ENCODE results near the gene GARIN6. TPM values are rescaled to one million over a fixed set of nuclear protein-coding genes. Genes with fewer than 3 reads are reported as not detected.

GARIN6 gene
- not detected in 2 replicates for total RNA-seq (2013; cell fraction: nucleolus; rRNA removed)
- total RNA-seq (2014; rRNA removed) (not detected in 2 replicates), total RNA-seq (2014; rRNA removed; fragmentation: Illumina TruSeq; extraction: Trizol) (not detected in 2 replicates), total RNA-seq (2021) (not detected in 2 replicates), polyA plus RNA-seq (2011; rRNA removed) (not detected in 2 replicates), polyA plus RNA-seq (2014; fragmentation: Illumina TruSeq; extraction: Trizol) (not detected in 2 replicates), polyA plus RNA-seq (2014; fragmentation: Nextera tagmentation; extraction: Ambion mirVana) (not detected), polyA plus RNA-seq (2014; rRNA removed) (not detected in 2 replicates), polyA plus RNA-seq (2016; fragmentation: Nextera tagmentation; extraction: Ambion mirVana) (not detected), polyA minus RNA-seq (2011; rRNA and poly(A)+ RNA removed) (not detected in 2 replicates), Bru-seq, nascent RNA (not detected), BruChase-seq, experiment 1, labeled RNA remaining after a 6-hour chase (not detected), BruChase-seq, experiment 2, labeled RNA remaining after a 2-hour chase (not detected)
- polyA plus RNA-seq (2011; ENCODE audit: low read depth) = not detected
- not detected in 2 replicates for polyA plus RNA-seq (2011; cell fraction: cytosol; rRNA removed)
- not detected in 2 replicates for polyA plus RNA-seq (2011; cell fraction: nucleus; rRNA removed)
- not detected in 2 replicates for polyA plus RNA-seq (2012)
- not detected in 2 replicates for polyA minus RNA-seq (2011; cell fraction: cytosol; rRNA and poly(A)+ RNA removed)
- not detected in 2 replicates for polyA minus RNA-seq (2011; cell fraction: nucleus; rRNA and poly(A)+ RNA removed)
- long read RNA-seq, experiment 1 = 0 reads
- long read RNA-seq, experiment 2 = 0 reads

GRCh38 chr12:99647453-99647852 is at the start of gene GARIN6:
TSS of gene GARIN6 (plus strand) at chr12:99647753. CDS start at chr12:99648175, 422 bp downstream.
- ChIA-PET SMC1A (ENCODE audit: uncharacterized antibody, unreplicated experiment) (no interaction called here), CTCF (interaction anchor here (0.7 to 2.0 kb wide), 2 partner anchors 12 to 211 kb away, joined by 3 to 5 read pairs; no protein-coding TSS in a partner anchor), POLR2A (no interaction called here), RAD21 (ENCODE audit: unreplicated experiment) (no interaction called here)
- H3K4me3 ChIP-seq = no peak within 1 kb of the TSS
- no peaks in the 10 kb centered on the region for H3K9me3 ChIP-seq (replicated peaks; ENCODE audit: control insufficient read depth, insufficient read depth, low read length)
- intact Hi-C loops (cut with micrococcal nuclease; ENCODE audit: unreplicated experiment) = no loop called here
- WGBS (ENCODE audit: insufficient coverage, insufficient replicate concordance, low lambda C conversion rate, missing lambda C conversion rate) = 8% methylated on average over 4 of the region's 4 CpGs
- no peaks in the 10 kb centered on the region for H3K4me1 ChIP-seq (ENCODE audit: control insufficient read depth, insufficient read depth, low read length)
- no peak within 1 kb of the TSS for H3K27ac ChIP-seq (ENCODE audit: control insufficient read depth, insufficient read depth)
- no peak for FAIRE-seq
- ATAC-seq = no peak
- no peaks in the 10 kb centered on the region for H4K20me1 ChIP-seq (ENCODE audit: control insufficient read depth, insufficient read depth)
- no peaks in the 10 kb centered on the region for H3K36me3 ChIP-seq (ENCODE audit: control insufficient read depth in 2 of 2, insufficient read depth in 2 of 2, low read length in 1 of 2)
- no TSS peak for BruUV-seq (replicated peaks)
- no peaks in the 10 kb centered on the region for H3K79me2 ChIP-seq (ENCODE audit: control insufficient read depth, insufficient read depth, low read length)
- no peaks in the 10 kb centered on the region; a peak in 1 of 4 replicates for H3K27me3 ChIP-seq (replicated peaks in 1 of 2; ENCODE audit: control insufficient read depth in 2 of 2, insufficient read depth in 2 of 2, low read length in 1 of 2)
- no peak for TF ChIP-seq BCLAF1 (IDR thresholded peaks at IDR 0.05)
- no peak for TF ChIP-seq CREB1 (IDR thresholded peaks at IDR 0.05; ENCODE audit: low read depth)
- no peak for TF ChIP-seq SMARCA5 (IDR thresholded peaks at IDR 0.05)
- no peak for TF ChIP-seq E4F1 (IDR thresholded peaks at IDR 0.05; ENCODE audit: borderline replicate concordance, partially characterized antibody)
- TF ChIP-seq POU2F2 (IDR thresholded peaks at IDR 0.05; ENCODE audit: borderline replicate concordance, low read depth, low read length) = no peak
- no peak for DNase-seq (ENCODE audit: low read depth, low spot score)
- no peak within 1 kb of the TSS for H3K4me2 ChIP-seq (ENCODE audit: control insufficient read depth, insufficient read depth)
- in situ Hi-C loops (cut with MboI) = no loop called here
- H2AFZ ChIP-seq (ENCODE audit: control insufficient read depth, low read depth, low read length) = no peak within 1 kb of the TSS
- no peak within 1 kb of the TSS for H3K9ac ChIP-seq (ENCODE audit: control insufficient read depth, insufficient read depth, low read length)
